Myocyte (in vitro differentiated cells): ENCODE results near the gene GPR141. TPM values are rescaled to one million over a fixed set of nuclear protein-coding genes. Genes with fewer than 3 reads are reported as not detected.

Experiments used
- DNase-seq: peaks from one replicate; pipeline ENCODE4 v3.0.0-alpha.2; 2012; ENCODE audit warnings: low read depth
- total RNA-seq: library from RNA; depleted of rRNA; stranded (reverse); fragments of >200 nt; gene quantifications from 2 replicates; pipeline ENCODE4 v1.2.3, GENCODE V29; 2014

GPR141 gene
- total RNA-seq, 1 donor from 2014 or later = not detected

DNA sequence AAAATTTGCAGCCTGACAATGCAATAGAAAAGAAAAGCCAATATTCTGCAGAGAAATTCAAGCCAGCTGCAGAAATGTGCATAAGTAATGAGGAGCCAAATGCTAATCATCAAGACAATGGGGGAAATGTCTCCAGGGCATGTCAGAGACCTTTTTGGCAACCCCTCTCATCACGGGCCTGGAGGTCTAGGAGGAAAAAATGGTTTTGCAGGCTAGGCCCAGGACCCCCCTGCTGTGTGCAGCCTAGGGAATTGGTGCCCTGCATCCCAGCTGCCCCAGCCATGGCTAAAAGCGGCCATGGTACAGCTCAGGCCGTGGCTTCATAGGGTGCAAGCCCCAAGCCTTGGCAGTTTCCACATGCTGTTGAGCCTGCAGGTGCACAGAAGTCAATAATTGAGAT is 92.4 kb downstream of the GPR141 start:
- DNase-seq = no peak

DNA sequence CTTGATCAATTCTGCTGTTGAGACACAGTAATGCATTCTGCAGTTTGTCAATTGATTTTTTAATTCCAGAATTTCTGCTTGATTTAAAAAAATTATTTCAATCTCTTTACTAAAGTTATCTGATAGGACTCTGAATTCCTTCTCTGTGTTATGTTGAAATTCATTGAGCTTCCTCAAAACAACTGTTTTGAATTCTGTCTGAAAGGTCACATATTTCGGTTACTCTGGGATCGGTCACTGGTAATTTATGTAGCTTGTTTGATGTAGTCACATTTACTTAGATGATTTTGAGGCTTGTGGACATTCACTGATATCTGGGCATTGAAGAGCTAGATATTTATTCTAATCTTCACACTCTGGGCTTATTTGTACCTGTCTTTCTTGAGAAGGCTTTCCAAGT is 97.6 kb downstream of the GPR141 start:
- no peak for DNase-seq

DNA sequence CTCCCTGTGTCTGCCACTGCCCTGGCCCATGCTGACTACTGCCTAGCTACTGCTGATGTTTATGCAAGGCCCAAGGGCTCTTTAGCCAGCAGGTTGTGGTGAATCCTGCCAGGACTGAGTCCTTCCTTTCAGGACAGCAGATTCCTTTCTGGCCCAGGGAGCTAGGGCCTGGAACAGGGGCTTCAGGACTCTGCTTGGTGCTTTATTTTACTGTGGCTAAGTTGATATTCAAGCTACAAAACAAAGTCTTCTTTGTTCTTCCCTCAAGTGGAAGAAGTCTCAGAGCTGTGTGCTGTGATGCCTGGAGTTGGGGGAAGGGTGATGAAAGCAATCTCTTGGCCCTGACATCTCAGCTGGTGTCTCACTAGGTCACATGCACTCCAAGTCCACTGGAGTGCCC is 98.6 kb downstream of the GPR141 start:
- no peak for DNase-seq

DNA sequence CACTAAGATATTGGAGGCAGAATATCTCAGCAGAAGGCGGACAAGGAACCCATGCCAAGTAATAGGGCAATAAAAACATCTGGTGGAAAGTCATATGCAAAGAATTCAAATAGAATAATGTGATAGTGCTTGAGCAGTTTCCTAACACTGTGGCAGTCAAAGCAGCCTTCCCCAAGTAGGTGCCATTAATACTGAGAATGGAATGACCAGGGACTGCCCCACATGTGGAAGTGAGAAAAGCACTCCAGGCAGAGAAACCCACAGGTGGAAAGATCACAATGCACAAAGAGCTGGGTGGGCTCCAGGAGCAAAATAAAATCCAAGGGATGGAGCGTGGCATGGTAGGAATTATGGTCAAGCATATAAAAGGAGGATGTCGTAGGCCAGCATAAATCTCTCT is 100.4 kb downstream of the GPR141 start:
- DNase-seq = no peak

DNA sequence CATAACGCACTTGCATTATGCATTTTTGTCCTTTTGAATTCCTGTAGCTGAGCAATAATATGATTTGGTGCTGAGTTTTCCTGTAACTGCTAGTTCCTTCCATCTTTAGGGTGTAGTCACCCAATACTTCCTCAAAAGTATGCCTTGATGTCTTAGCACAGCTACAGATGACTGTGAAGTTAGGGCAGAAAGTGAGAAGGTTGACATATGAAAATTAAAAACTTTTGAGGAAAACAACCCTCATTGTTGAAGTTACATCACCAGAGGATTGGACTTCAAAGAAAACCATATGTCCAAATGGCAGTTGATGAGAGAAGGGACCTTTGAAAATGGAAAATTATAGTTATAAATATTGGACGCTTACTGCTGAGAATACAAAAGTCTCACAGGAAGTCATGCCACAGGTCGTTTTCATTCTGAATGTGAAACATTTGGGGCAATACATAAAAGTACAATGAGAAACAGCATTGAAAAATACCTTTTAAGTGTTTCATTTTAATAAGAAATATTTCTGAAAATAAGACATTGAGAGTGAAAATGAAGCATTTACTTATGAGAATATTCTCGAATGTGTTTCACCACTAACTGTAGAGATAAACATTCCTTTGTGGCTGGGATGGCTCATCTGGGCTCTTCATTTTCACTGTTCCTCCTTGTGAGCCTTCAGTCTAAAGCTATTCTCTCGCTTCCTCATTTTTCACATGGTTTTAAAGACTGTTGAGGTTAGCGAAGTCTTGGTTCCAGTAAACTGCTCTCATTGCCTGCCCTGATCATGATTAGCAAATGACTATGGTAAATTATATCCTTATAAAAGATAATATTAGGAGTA is 103.4 kb downstream of the GPR141 start:
- no peak for DNase-seq

Other genes with a start within 250 kb of the GPR141 start
- gene ELMO1, start 234.9 kb upstream of the GPR141 start, total RNA-seq = 0.13 and 0.16 TPM in 2 replicates
- not detected in 2 replicates for gene NME8, start 164.8 kb downstream of the GPR141 start, total RNA-seq
- 5.9 and 7.5 TPM in 2 replicates for gene SFRP4, start 233.1 kb downstream of the GPR141 start, total RNA-seq
- gene EPDR1, start 236.9 kb downstream of the GPR141 start, total RNA-seq = 352 and 357 TPM in 2 replicates